Glutamatergic neuron (in vitro differentiated cells): ENCODE data around the gene CCDC63. TPM values are rescaled to one million over a fixed set of nuclear protein-coding genes. Genes with fewer than 3 reads are reported as not detected.

Experiments used
- total RNA-seq: library from RNA; stranded (reverse); fragmentation: NEBNext Ultra II Directional; extraction: Animal tissue kit (Norgen Biotek cat#: 25700); gene quantifications from one replicate; pipeline ENCODE4 v1.2.1, GENCODE V29; 2021; ENCODE audit not compliant: unreplicated experiment

Gene CCDC63
- total RNA-seq, 1 donor from 2014 or later, result 0.32 TPM

Other genes with a start within 250 kb of the CCDC63 start
- gene TCTN1, start 232.9 kb upstream of the CCDC63 start, total RNA-seq, result 21.8 TPM
- 0.71 TPM for gene HVCN1, start 157.9 kb upstream of the CCDC63 start, total RNA-seq
- gene PPP1CC, start 104.1 kb upstream of the CCDC63 start, total RNA-seq, result 137 TPM
- not detected for gene MYL2, start 73.6 kb downstream of the CCDC63 start, total RNA-seq
- gene CUX2, start 187.2 kb downstream of the CCDC63 start, total RNA-seq, result 15.2 TPM